Germinal center (tissue), 1 donor: ENCODE results near the gene FXYD2.
"Not testable (repeated sequence)": the region's sequence is repeated elsewhere in the genome, so short reads cannot be mapped to it uniquely, and the experiment has no call there.

Source experiments
- DNase-seq: peaks from one replicate; pipeline ENCODE4 v3.0.0; 2012; ENCODE audit warnings: mixed read lengths, low spot score

The FXYD2 gene

GRCh38 chr11:117820071-117820470 is 4.5 kb downstream of the FXYD2 start:
- no peak for DNase-seq

GRCh38 chr11:117819096-117820040 is 5.2 kb downstream of the FXYD2 start:
- no peak for DNase-seq

GRCh38 chr11:117818041-117818873 is 6.3 kb downstream of the FXYD2 start:
- DNase-seq = no peak

GRCh38 chr11:117817368-117818040 is 7.0 kb downstream of the FXYD2 start:
- peak; percentile 68 for DNase-seq

GRCh38 chr11:117816846-117817367 is 7.6 kb downstream of the FXYD2 start:
- no peak for DNase-seq

- DNase-seq = no peak
Observed at GRCh38 chr11:117816151-117816741, 8.3 kb downstream of the FXYD2 start.

GRCh38 chr11:117815262-117815803 is 9.2 kb downstream of the FXYD2 start:
- peak; percentile 80 for DNase-seq

- DNase-seq = no peak
Observed at GRCh38 chr11:117814766-117815261, 9.7 kb downstream of the FXYD2 start.

GRCh38 chr11:117814204-117814765 is 10.3 kb downstream of the FXYD2 start:
- no peak for DNase-seq

GRCh38 chr11:117810056-117810451 is 14.5 kb downstream of the FXYD2 start:
- DNase-seq = not testable (repeated sequence)

- no peak for DNase-seq
Observed at GRCh38 chr11:117809236-117810055, 15.1 kb downstream of the FXYD2 start.

GRCh38 chr11:117808784-117809183 is 15.8 kb downstream of the FXYD2 start:
- DNase-seq = no peak

GRCh38 chr11:117807482-117808327 is 16.8 kb downstream of the FXYD2 start:
- DNase-seq = peak; percentile 76

- DNase-seq = no peak
Observed at GRCh38 chr11:117806846-117807245, 17.7 kb downstream of the FXYD2 start.

GRCh38 chr11:117805045-117805444 is 19.5 kb downstream of the FXYD2 start:
- DNase-seq = no peak

- no peak for DNase-seq
Observed at GRCh38 chr11:117803896-117804295, 20.6 kb downstream of the FXYD2 start.

- no peak for DNase-seq
Observed at GRCh38 chr11:117799634-117800033, 24.9 kb downstream of the FXYD2 start.

GRCh38 chr11:117796872-117797529 is 27.5 kb downstream of the FXYD2 start, which contains the start of gene DSCAML1:
DSCAML1 (minus strand) TSS chr11:117797216; CDS start chr11:117797079, 137 bp downstream.
- no peak for DNase-seq
